NCI-H82 treated with DMSO at 0.1 percent for 48 hours (cell line): ENCODE measurements around the gene USP6NL.
"Not testable (repeated sequence)": the region's sequence is repeated elsewhere in the genome, so short reads cannot be mapped to it uniquely, and the experiment has no call there.

Source experiments
- DNase-seq: peaks from one replicate; lab custom pipeline; 2025; ENCODE audit not compliant: unreplicated experiment; lab: John Stamatoyannopoulos, UW

USP6NL gene

GRCh38 chr10:11611248-11612020 is at the start of gene USP6NL:
Gene USP6NL (minus strand): TSS chr10:11611650. CDS start chr10:11597634, 14,016 bp downstream.
- no peak for DNase-seq

GRCh38 chr10:11658801-11659368 is 47.4 kb upstream of the USP6NL start:
- no peak for DNase-seq

GRCh38 chr10:11655836-11656235 is 44.4 kb upstream of the USP6NL start:
- no peak for DNase-seq

GRCh38 chr10:11654659-11655058 is 43.2 kb upstream of the USP6NL start:
- no peak for DNase-seq

- DNase-seq, result no peak
Observed at GRCh38 chr10:11653758-11654471, 42.5 kb upstream of the USP6NL start.

- DNase-seq, result no peak
Observed at GRCh38 chr10:11647676-11648075, 36.2 kb upstream of the USP6NL start.

- DNase-seq, result no peak
Observed at GRCh38 chr10:11646450-11646849, 35.0 kb upstream of the USP6NL start.

- DNase-seq, result no peak
Observed at GRCh38 chr10:11643039-11643438, 31.6 kb upstream of the USP6NL start.

- DNase-seq, result no peak
Observed at GRCh38 chr10:11642566-11642965, 31.1 kb upstream of the USP6NL start.

GRCh38 chr10:11639849-11640764 is 28.7 kb upstream of the USP6NL start:
- DNase-seq, result no peak

- no peak for DNase-seq
Observed at GRCh38 chr10:11639362-11639761, 27.9 kb upstream of the USP6NL start.

GRCh38 chr10:11638055-11638698 is 26.7 kb upstream of the USP6NL start:
- DNase-seq, result no peak

GRCh38 chr10:11636697-11637303 is 25.4 kb upstream of the USP6NL start:
- no peak for DNase-seq

GRCh38 chr10:11631890-11632587 is 20.6 kb upstream of the USP6NL start:
- DNase-seq, result no peak

GRCh38 chr10:11631291-11631690 is 19.8 kb upstream of the USP6NL start:
- no peak for DNase-seq

GRCh38 chr10:11629731-11630130 is 18.3 kb upstream of the USP6NL start:
- no peak for DNase-seq

- DNase-seq, result not testable (repeated sequence)
Observed at GRCh38 chr10:11627941-11628340, 16.5 kb upstream of the USP6NL start.

GRCh38 chr10:11626071-11626470 is 14.6 kb upstream of the USP6NL start:
- no peak for DNase-seq

GRCh38 chr10:11625019-11625735 is 13.7 kb upstream of the USP6NL start:
- no peak for DNase-seq
